NCI-H2081 treated with DMSO at 0.1 percent for 48 hours (cell line): ENCODE measurements around the gene KIF23.

Experiments used
- DNase-seq: peaks from one replicate; lab custom pipeline; 2025; lab: John Stamatoyannopoulos, UW

The KIF23 gene

GRCh38 chr15:69394556-69395282 lies 19.4 kb upstream of the KIF23 start:
- no peak for DNase-seq

GRCh38 chr15:69395460-69395859 lies 18.7 kb upstream of the KIF23 start:
- DNase-seq: no peak

GRCh38 chr15:69395991-69396390 lies 18.2 kb upstream of the KIF23 start:
- DNase-seq: no peak

- DNase-seq: no peak
Measured at GRCh38 chr15:69398491-69398891, 15.7 kb upstream of the KIF23 start.

GRCh38 chr15:69400850-69401249 lies 13.3 kb upstream of the KIF23 start:
- DNase-seq: no peak

- no peak for DNase-seq
Measured at GRCh38 chr15:69402816-69403215, 11.3 kb upstream of the KIF23 start.

- DNase-seq: no peak
Measured at GRCh38 chr15:69403594-69403993, 10.6 kb upstream of the KIF23 start.

- no peak for DNase-seq
Measured at GRCh38 chr15:69405110-69405509, 9.0 kb upstream of the KIF23 start.

- no peak for DNase-seq
Measured at GRCh38 chr15:69407719-69408400, 6.3 kb upstream of the KIF23 start.

- DNase-seq: no peak
Measured at GRCh38 chr15:69408841-69409240, 5.3 kb upstream of the KIF23 start.

- DNase-seq: no peak
Measured at GRCh38 chr15:69410248-69410874, 3.8 kb upstream of the KIF23 start.

- no peak for DNase-seq
Measured at GRCh38 chr15:69412274-69412673, 1.9 kb upstream of the KIF23 start.

- no peak for DNase-seq
Measured at GRCh38 chr15:69412701-69413100, 1.4 kb upstream of the KIF23 start.

- DNase-seq: no peak
Measured at GRCh38 chr15:69414701-69415167, 585 bp downstream of the KIF23 start.

- no peak for DNase-seq
Measured at GRCh38 chr15:69415381-69415780, 1.2 kb downstream of the KIF23 start.

GRCh38 chr15:69417581-69417980 lies 3.4 kb downstream of the KIF23 start:
- DNase-seq: no peak

GRCh38 chr15:69421498-69421897 lies 7.3 kb downstream of the KIF23 start:
- DNase-seq: no peak

GRCh38 chr15:69422336-69422895 lies 8.3 kb downstream of the KIF23 start:
- DNase-seq: no peak

GRCh38 chr15:69424001-69424400 lies 9.9 kb downstream of the KIF23 start:
- DNase-seq: no peak

GRCh38 chr15:69424748-69425413 lies 10.7 kb downstream of the KIF23 start:
- no peak for DNase-seq

GRCh38 chr15:69433831-69434230 lies 19.7 kb downstream of the KIF23 start:
- DNase-seq: no peak

- no peak for DNase-seq
Measured at GRCh38 chr15:69434238-69434637, 20.1 kb downstream of the KIF23 start.
